ENCODE data around the gene TLE3. TPM values are rescaled to one million over a fixed set of nuclear protein-coding genes. Genes with fewer than 3 reads are reported as not detected.

TLE3 gene
- polyA plus RNA-seq, 3 donors, result 38.1 to 44.6 (median 42.1) TPM

DNA sequence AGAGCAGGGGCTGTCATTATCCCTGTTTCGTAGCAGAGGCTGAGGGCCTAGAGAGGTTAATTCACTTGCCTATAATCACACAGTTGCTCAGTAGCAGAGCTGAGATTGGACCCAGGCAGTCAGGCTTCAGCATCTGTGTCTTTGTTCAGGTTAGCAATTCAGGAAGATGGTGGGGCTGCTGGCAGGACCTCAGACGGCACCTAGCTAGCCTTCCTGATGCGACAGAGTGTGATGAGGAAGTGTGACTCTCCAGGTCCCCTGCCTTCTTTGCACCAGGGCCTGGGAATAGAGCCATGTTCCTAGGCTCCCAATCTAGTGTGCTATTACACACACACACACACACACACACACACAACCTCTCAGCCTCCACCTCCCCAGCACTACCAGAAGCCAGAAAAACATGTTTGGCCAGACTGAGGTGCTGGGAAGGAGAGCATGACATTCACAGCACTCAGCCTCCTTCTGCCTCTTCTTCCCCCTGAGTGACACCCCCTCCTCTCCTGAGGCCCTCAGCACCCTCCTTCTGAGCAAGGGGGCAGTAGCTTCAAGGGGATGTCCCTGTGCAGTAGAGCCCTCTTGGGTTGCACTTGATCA lies 88.9 kb downstream of the TLE3 start:
- no peak for DNase-seq

DNA sequence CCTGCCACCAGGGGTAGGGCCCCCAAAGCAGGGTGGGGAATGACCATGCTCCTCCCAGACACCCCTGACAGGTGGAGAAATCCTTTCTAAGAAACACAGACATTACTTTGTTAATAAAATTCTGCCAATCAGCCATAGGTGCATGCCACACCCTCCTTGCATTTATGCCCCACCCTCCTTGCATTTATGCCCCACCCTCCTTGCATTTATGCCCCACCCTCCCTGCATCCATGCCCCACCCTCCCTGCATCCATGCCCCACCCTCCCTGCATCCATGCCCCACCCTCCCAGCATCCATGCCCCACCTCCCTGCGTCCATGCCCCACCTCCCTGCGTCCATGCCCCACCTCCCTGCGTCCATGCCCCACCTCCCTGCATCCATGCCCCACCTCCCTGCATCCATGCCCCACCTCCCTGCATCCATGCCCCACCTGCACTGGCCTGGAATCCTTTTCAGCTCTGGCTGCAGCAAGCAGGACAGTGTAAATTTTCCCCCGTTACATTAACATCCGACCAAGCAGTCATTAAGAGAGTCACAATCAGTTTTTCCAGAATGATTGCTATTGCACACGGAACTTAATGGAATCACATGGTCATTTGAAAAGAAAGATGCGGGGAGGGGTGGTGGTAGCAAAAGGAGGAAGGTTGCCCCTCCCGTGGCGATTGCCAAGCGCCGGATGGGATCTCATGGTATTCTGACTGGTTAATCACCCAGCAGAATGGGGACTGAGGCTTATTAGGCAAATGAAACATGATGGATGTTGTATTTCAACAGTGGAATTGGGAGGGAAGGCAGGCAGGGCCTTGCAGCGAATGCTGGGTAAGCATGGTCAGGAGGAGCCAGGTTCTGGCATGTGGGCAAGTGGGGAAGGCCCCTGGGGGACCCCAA lies 91.2 kb downstream of the TLE3 start:
- DNase-seq, result no peak

DNA sequence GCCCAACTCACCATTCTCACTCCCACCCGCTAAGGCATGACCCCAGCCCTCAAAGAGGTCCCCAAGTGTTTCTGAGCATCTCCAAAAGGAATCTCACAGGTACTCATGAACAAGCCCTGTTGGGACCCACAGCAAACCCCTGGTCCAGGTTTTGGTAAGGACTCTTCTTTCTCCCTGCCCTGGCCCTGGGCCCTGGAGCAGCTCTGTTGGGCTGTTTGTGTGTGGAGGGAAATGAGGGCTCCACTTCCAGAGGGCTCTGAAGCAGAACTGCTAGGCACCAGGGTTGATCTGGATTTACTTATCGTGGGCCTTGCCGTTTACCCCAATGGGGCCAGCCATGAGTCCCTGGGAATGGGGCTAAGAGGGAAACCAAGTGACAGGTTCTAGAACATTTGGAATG lies 92.9 kb downstream of the TLE3 start:
- DNase-seq, result no peak

DNA sequence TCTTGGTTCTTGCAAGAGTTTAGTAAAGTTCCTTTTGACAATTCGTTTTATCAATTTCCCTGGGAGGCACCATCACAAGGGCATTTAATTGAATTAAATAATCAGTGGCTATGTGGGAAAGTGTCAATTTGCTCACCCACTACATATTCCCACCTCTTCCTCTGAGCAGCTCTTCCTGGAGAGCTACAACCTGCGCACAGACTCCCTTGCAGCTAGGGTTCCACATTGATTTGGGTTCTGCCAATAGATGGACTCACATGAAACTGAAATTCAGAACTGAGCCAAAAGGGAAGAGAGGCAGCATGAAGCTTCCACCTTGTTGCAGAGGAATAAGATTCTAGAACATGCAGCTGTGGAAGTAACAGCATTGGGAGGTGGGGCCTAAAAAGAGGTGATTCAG lies 94.8 kb downstream of the TLE3 start:
- DNase-seq, result no peak

DNA sequence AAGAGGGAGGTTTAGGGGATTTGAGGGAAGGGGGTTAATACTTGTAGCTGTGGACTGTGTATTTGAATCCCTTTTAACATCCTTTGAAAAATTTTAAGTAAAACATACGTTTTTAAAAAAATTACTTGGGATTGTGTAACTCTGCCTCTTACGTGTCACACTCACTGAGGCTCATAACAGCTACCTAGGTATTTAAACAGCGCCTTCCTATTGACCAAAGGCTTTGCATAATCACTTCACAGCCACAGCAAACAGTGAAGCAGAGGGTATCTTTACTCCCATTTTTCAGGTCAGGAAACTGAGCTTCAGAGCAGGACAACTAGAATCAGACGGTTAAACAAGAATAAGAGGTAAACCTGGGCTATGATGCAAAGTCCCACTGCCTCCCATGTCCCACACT lies 95.9 kb downstream of the TLE3 start:
- no peak for DNase-seq

DNA sequence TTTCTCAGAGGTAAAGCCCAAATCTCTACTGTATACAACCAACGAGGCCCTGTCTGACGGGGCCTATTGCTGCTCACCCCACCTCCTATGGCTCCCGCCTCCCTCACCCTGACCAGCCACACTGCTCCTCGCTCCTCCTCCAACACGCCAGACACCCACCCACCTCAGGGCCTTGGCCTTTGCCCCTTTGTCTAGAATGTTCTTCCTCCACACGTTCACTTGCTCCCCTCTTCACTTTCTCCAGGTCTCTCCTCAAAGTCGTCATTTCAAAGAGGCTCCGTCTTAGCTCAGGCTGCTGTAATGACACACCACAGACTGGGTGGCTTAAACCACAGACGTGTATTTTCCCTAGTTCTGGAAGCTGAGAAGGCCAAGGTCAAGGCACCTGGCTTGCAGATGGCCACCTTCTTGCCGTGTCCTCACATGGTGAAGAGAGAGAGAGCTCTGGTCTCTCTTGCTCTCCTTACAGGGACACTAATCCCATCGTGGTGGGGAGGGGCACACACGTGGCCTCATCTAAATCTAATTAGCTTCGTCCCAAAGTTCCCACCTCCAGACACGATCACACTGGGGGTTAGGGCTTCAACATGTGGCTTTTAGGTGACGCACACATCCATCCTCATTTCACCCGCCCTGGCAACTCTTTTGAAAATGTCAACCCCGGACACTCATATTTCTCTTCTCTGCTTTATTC lies 98.2 kb downstream of the TLE3 start:
- no peak for DNase-seq

DNA sequence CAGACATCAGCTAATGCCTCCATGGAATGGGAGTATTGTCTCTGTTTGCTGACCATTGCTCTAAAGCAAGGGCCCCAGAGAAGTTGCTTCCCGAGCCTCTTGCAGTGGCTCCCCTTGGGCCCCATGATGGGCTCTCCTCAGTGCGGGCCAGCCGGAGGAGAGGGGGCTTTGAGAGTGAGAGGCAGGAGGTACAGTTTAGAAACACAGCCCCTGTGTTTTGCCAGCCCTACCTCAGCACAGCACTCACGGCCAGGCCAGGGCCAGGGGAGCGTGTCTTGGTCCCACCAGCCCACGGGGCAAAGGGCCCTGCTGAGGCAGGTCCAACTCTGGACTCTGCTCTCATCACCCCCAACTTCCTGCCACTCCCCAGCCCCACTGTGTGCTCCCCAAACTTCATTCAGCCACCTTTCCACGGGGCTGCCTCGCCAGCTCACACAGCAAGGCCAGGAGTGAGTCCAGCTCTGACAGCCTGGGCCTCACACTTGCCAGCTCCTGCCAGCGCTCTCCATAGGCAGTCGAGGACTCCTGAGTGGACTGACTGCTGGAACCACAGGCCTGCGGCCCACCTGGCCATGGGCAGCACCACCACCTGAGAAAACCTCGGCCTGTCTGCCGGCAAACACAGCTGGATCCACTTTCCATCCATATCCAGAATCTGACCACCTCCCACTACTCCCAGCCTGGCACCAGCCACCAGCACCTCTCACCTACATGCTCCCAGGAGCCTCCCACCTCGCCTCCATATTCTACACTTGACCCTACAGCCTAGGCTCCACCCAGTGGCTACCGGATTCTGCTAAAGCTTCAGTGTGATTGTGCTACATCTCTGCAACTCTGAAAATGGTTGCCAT lies 99.0 kb downstream of the TLE3 start:
- DNase-seq, result no peak

DNA sequence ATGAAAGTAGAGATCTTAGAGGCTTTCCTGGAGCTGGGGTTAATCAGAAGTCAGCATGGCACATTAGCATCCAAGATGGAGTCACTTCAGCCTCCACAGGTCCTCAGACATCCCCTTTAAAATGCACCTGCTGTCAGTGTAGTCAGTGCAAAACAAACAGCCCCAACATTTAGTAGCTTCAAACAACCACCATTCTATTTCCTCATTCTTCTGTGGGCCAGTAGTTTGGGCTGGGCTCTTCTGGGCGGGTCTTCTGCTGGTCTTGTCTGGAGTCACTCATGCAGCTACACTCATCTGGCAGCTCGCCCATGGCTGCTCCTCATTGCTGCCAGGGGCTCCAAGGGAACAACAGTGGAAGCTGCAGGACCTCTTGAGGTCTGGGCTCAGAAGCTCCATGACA lies 99.9 kb downstream of the TLE3 start:
- DNase-seq, result no peak
